Renal cortex interstitium (tissue), 15 donors: Measurements from ENCODE around the gene PMPCA. TPM values are rescaled to one million over a fixed set of nuclear protein-coding genes. Genes with fewer than 3 reads are reported as not detected.

Experiments used
- DNase-seq, 11 donors: peaks; one replicate each; pipeline ENCODE4 v3.0.0-alpha.2; 2013; ENCODE audit warnings: low read depth in 9 of 11, low spot score in 4 of 11; ENCODE audit errors: extremely low read depth in 1 of 11
- long read RNA-seq, 16 experiments: transcript quantifications; one replicate each; lab custom pipeline, GENCODE V29; 2026
- polyA plus RNA-seq, 3 donors: library from polyadenylated mRNA; unstranded; fragments of 120-200 nt; gene quantifications; one replicate each; pipeline ENCODE4 v1.2.1, GENCODE V29; 2013; ENCODE audit not compliant: insufficient read length in 3 of 3

The PMPCA gene, protein sequence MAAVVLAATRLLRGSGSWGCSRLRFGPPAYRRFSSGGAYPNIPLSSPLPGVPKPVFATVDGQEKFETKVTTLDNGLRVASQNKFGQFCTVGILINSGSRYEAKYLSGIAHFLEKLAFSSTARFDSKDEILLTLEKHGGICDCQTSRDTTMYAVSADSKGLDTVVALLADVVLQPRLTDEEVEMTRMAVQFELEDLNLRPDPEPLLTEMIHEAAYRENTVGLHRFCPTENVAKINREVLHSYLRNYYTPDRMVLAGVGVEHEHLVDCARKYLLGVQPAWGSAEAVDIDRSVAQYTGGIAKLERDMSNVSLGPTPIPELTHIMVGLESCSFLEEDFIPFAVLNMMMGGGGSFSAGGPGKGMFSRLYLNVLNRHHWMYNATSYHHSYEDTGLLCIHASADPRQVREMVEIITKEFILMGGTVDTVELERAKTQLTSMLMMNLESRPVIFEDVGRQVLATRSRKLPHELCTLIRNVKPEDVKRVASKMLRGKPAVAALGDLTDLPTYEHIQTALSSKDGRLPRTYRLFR
- polyA plus RNA-seq = 10 to 100 TPM; 55.7 to 67.3 (median 61.1) TPM
- long read RNA-seq, donor 1, transcript PMPCA-201 (13 exons, 2,174 nt) = major isoform, 8 of 20 reads
- long read RNA-seq, donor 1, partial matches to known transcripts = 11 of 20 reads
- long read RNA-seq, donor 1, other reads (novel, unspliced or antisense) = 0 of 20 reads
- long read RNA-seq, donor 2, transcript PMPCA-201 (13 exons, 2,174 nt) = major isoform, 17 of 18 reads
- long read RNA-seq, donor 2, partial matches to known transcripts = 0 of 18 reads
- long read RNA-seq, donor 2, other reads (novel, unspliced or antisense) = 0 of 18 reads
- long read RNA-seq, donor 3, transcript PMPCA-201 (13 exons, 2,174 nt) = major isoform, 19 of 23 reads
- long read RNA-seq, donor 3, partial matches to known transcripts = 0 of 23 reads
- long read RNA-seq, donor 3, other reads (novel, unspliced or antisense) = 0 of 23 reads
- long read RNA-seq, donor 4, transcript PMPCA-201 (13 exons, 2,174 nt) = major isoform, 18 of 22 reads
- long read RNA-seq, donor 4, partial matches to known transcripts = 0 of 22 reads
- long read RNA-seq, donor 4, other reads (novel, unspliced or antisense) = 0 of 22 reads
- long read RNA-seq, donor 5 = 0 reads
- long read RNA-seq, donor 6, transcript PMPCA-201 (13 exons, 2,174 nt) = major isoform, 8 of 16 reads
- long read RNA-seq, donor 6, partial matches to known transcripts = 5 of 16 reads
- long read RNA-seq, donor 6, other reads (novel, unspliced or antisense) = 0 of 16 reads
- long read RNA-seq, donor 7, transcript PMPCA-201 (13 exons, 2,174 nt) = major isoform, 23 of 27 reads
- long read RNA-seq, donor 7, partial matches to known transcripts = 0 of 27 reads
- long read RNA-seq, donor 7, other reads (novel, unspliced or antisense) = 0 of 27 reads
- long read RNA-seq, donor 8, transcript PMPCA-201 (13 exons, 2,174 nt) = major isoform, 28 of 35 reads
- long read RNA-seq, donor 8, partial matches to known transcripts = 0 of 35 reads
- long read RNA-seq, donor 8, other reads (novel, unspliced or antisense) = 0 of 35 reads
- long read RNA-seq, donor 9, transcript PMPCA-201 (13 exons, 2,174 nt) = major isoform, 13 of 14 reads
- long read RNA-seq, donor 9, partial matches to known transcripts = 0 of 14 reads
- long read RNA-seq, donor 9, other reads (novel, unspliced or antisense) = 0 of 14 reads
- long read RNA-seq, donor 10, transcript PMPCA-201 (13 exons, 2,174 nt) = major isoform, 13 of 17 reads
- long read RNA-seq, donor 10, partial matches to known transcripts = 0 of 17 reads
- long read RNA-seq, donor 10, other reads (novel, unspliced or antisense) = 0 of 17 reads
- long read RNA-seq, donor 11, transcript PMPCA-201 (13 exons, 2,174 nt) = major isoform, 18 of 20 reads
- long read RNA-seq, donor 11, partial matches to known transcripts = 0 of 20 reads
- long read RNA-seq, donor 11, other reads (novel, unspliced or antisense) = 0 of 20 reads
- long read RNA-seq, donor 12, partial matches to known transcripts = 5 of 7 reads
- long read RNA-seq, donor 12, other reads (novel, unspliced or antisense) = 0 of 7 reads
- long read RNA-seq, donor 13 = 0 reads
- long read RNA-seq, donor 14, transcript PMPCA-201 (13 exons, 2,174 nt) = major isoform, 15 of 15 reads
- long read RNA-seq, donor 14, partial matches to known transcripts = 0 of 15 reads
- long read RNA-seq, donor 14, other reads (novel, unspliced or antisense) = 0 of 15 reads
- long read RNA-seq, donor 15, transcript PMPCA-201 (13 exons, 2,174 nt) = major isoform, 7 of 10 reads
- long read RNA-seq, donor 15, partial matches to known transcripts = 0 of 10 reads
- long read RNA-seq, donor 15, other reads (novel, unspliced or antisense) = 0 of 10 reads
- long read RNA-seq, donor 16, transcript PMPCA-201 (13 exons, 2,174 nt) = major isoform, 53 of 74 reads
- long read RNA-seq, donor 16, partial matches to known transcripts = 6 of 74 reads
- long read RNA-seq, donor 16, other reads (novel, unspliced or antisense) = 6 of 74 reads

DNA sequence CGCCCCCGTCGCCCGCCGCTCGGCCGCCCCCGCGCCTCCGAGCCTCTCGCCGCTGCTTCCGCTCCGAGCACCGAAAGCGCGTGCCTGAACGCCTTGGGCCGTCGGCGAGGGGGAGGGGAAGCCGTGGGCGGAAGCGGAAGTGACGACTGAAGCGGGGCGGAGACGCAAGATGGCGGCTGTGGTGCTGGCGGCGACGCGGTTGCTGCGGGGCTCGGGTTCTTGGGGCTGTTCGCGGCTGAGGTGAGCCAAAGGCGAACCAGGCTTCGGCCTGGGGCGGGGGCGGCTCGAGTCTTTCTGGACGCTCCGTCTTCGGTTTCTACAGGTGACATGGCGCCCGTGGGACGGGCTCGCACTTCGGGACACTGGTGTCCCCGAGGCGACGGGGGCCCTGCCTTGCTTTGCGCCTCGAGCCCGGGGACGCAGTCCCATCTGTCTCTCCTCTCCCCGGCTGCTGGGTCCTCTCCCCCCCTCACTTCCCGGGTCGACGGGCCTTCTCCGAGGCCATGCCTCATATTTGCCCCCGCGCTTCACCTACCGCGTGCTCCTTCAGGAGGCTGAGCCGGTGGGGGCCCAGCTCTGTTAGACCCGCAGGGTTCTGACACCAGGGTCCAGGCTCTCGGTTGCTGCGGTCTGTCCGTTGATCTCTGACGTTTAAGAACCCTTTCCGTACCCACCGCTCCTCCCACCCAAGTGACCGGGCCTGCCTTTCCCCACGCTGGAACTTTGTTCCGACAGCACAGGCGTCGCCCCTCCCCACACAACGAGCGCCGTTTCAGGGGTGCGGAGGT is at the start of gene PMPCA, which contains the start of gene ENTR1:
TSS of gene PMPCA (plus strand) at position 159 of the 788 bp plus-strand sequence. CDS start at position 170, 11 bp downstream.
TSS of gene ENTR1 (minus strand) at position 115 of the 788 bp plus-strand sequence. CDS start 217 bp downstream, outside the sequence.
- DNase-seq = peak; percentile 68 to 90 (median 85)

DNA sequence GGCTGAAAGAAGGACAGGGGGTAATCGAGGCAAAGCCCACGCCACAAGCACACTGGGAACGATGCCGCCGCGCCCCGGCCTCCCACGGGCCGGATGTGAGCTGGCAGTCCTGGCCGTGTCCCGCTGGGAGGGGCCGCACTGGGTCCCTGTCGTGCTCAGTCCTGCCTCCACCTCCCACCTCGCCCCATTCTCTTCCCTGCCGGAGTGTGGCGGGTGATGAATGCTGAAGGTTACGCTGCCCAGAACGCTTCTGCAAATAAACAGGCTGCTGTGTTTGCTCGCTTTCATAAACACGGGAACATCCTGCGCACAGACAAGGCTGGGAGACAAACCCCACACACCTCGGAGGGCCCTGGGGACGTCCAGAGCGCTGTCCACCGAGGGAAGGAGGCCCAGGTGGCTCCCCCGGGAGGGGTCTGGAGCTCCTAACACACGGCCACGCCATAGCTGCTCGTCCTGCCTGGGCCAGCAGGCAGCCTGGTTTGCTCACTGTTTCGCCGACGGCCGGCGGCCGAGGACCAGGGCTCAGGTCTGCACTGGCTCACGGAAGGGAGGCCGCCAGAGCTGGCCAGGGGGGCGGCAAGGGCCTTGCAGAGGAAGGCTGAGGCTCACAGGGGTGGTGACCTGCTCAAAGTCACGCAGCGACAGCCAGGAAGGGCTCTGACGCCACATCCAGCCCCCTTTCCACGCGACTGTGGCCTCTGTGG is 49.3 kb upstream of the PMPCA start:
- DNase-seq = no peak

DNA sequence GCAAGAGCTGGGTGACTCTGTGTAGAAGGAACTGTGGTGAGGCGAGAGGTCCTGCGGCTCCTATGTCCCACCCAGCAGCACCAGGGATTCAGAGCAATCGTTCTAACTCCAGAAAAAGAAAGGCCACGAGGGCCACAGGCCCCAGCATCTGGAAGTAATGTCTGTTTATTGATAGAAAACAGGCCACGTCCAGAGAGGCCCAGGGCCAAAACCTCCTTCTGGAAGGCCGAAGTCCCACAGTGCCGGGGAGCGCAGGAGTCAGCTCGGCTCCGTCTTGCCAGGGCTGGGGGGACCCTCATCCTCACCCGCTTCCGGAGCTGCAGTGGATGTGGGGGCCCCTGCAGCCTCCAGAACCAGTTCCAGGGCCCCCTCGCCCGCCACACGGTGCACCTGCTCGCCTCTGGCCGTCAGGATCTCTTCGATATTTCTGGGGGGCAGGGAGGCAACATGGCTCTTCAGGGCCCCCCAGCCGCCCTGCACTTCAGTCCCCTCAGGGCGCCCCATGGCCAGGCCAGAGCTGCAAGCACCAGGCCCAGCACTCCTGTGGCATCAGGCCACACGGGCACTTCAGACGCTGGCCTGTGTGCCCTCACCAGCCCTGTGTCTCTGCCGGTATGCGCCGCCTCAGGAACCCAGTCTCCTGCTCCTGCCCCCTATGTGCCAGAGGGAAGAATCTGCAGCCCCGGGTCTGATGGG is 48.6 kb upstream of the PMPCA start:
- no peak for DNase-seq

DNA sequence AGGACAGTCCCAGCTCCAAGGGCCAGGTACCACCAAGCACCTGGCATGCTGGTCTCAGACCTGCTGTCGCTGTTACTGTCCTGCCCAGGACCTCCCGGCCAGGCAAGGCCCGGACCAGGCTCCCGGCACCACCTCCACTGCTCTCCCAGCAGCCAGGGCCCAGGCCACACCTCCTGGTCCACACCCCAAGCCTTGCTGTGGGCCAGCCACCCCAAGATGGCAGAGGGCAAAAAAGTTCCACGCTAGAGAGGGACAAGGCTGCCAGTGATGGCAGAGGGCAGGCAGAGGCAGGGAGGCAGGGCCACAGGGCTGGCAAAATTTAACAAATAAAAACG is 48.0 kb upstream of the PMPCA start:
- DNase-seq = no peak

DNA sequence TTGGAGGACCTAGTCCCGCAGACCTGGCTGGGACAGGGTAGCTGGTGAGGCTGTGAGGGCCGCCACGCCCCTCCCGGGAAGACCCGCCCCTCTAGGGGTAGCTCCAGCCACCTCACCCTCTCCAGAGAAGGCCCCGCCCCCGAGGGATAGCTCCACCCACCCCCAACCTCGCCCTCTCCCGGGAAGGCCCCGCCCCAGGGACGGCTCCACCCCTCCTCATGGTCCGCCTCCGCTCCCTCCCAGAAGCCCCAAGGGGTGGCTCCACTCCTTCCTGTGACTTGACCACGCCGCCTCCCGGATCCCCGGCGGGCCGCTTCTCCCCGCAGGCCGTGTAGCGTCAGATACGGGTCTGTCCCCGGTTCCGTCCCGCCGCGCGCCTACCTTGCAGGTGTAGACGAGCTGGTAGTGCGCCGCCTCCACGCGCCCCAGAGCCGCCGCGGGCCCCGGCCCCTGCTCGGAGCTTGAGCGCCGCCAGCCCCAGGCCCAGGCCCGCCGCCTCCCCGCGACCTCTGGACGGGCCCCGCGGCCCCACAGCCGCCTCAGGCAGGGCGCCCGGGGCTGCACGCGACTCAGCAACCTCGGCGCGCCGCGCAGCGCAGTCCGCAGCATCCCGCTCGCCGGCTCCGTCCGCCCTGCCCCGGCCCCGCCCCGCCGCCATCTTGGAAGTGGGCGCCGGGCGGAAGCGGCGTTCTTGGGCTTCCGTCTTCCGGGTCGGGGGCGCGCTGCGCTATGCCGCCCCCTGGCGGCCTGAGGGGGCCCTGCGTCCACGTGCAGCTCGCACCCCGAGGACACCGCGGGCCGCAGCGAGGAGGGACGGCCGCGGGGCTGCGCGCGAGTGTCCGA is 47.1 kb upstream of the PMPCA start, which contains the start of gene DNLZ:
TSS of gene DNLZ (minus strand) at position 639 of the 843 bp plus-strand sequence. CDS start at position 609, 30 bp downstream.
- peak in 10 of 11 donors; percentile 78 to 89 (median 86) for DNase-seq

DNA sequence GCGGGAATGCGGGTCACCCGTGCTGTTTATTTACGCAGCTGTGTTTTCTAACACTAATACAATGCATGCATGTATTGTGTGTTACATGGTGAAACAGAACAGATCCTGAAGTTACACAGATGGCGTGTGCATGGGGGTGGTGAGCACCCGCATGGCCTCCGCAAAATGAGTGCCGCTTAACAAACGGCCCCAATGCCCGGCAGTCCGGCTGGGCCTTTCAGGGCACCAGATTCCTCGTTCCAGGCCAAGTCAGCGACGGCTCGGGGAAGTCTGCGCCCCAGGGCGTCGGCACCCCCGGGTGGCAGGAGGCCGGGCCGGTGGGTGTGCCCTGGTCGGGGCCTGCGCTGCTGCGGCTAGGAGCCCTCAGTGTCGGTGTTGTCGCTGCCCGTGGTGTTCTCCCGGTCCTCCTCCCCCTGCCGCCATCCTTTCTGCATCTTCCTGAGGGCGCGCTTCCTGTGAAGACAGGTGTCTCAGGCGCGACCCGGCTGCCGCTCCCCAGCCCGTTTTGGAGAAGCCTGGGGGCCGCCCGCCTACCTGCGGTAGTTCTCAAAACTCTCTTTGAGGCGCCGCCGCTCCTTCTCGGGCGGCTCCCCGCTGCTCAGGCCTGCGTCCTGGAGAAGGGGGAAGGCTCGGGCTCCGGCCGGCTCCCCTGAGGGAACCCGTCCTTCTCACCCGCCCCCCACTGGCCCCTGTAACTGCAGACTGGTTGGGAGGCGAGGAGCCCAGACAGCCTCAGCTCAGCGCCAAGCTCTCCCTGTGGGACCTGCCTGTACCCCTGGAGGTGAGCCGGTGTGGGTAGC is 46.3 kb upstream of the PMPCA start:
- no peak for DNase-seq

DNA sequence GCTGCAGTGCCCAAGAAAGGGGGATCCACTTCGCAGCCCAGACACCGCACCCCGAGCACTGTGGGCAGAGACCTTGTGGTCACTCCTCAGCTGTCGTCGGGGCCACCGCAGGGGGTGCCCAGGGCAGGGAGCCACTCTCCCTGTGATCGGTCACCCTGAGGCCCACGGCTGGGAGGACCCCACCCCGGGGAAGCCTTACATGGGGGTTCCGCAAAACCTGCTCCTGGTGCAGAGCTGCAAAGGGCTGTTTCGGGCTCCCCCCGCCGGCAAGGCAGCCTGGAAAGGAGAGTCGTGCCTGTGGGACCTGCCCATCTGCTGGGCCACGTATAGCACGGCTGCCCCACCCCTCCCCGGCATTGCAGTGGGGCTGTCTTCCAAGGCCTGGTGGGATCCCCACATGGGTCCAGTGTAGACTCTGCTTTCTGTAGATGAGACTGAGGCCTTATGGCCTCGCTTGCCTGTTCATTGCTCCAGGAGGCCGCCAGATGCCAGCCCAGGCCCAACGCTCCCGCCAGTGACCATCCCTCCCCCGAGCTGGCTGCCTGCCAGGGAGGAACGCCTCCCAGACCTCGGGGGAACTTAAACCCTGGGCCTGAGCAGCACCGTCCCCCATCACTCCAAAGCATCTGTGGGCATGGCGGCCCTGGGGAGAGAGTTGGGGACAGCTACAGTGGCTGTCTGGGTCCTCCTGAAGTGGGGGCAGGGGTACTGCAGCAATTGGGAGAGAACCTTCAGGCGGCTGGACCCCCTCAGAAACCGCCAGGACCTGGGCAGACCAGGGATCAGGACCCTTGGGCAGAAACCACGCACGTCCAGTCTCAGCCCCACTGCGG is 45.3 kb upstream of the PMPCA start:
- no peak for DNase-seq

DNA sequence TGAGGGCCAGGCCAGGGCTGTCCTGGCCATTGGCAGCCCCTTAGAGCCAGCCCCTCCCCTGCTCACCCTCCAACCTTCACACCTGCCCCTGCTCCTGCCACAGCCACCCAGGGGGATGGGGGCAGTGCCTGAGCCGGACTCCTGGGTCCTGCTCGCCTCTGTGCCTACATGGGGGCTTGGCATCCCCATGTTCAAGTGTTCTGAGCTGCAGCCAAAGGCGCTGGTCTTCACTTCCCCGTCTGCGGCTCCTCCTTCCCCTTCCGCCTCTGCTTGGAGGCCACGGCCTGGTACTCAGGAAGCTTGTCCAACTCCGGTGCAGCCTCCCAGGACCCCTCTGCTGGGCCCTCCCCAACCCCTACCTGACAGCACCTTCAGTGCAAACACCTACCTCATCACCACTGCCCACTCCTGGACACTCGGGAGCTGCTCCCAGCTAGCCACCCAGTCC is 44.7 kb upstream of the PMPCA start:
- no peak for DNase-seq

DNA sequence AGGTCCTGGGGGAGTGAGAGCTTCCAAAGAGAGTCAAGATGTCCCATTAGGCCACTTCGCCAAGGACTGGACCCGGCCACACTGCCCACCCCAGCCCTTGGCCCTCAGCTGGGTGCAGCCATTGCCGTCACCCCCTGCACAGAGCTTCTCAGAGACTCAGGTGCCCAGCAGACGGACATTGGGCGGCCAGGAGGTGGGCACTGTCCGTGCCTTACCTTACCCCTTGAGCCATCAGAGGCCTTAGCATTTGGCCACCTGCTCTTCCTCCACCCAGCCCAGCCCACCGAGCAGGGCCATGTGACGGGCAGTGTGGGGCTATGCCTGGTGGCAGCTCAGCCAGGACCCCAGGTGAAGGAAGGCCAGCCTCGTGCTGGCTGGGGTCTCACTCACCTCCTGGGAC is 43.6 kb upstream of the PMPCA start:
- DNase-seq = no peak

DNA sequence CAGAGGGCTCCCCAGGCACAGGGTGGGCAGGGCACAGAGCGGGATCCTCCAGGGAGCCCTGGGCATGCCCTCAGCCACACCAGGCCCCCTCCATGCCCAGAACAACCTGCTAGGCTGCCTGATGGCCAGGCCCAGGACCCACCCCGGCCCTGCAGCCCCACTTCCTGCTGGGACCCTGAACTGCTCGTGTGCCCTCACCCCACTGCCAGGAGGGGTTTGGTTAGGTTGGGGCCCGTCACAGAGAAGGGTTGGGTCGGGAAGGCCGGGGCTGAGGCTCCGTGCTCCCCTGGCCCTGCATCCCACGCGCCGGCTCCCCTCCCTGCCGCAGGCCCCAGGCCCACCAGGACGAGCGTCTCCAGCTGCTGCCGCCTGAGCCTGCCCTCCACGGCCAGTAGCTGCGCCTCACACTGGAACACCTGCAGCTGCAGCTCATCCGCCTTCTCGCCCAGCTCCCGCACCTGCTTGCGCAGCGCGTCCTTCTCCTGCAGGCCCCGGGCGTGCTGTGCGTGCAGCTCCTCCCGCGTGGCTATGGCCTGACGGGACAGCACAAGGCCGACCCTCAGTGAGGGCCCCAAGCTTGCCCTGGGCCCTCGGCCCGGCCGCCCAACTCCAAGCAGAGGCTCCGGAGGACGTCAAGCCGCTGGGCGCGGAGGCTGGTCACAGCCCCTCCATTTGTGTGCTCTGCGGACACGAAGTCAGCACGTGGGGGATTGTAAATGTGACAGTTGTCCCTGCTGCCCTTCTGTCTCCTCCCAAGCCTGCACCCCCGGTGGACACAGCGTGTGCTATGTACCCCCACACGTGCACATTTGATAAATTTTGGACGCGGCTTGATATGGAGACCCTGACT is 42.9 kb upstream of the PMPCA start:
- DNase-seq = no peak

DNA sequence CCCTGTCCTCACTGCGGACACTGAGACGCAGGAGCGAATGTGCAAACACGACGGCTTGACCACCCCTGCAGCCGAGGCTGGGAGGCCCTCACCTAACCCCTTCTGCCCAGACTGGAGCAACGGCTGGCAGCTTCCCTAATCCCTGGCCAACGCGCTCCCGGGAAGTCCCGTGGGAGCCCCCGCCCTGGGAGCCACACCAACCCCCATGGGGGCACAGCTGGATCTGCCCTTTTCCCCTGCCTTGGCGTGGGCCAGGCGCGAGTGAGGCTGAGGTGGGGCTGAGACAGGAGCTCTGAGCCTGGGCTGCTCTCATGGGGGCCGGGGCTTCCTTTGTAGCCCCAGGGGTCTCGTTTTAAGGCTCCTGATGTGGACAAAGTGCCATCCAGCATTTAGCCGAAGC is 42.3 kb upstream of the PMPCA start:
- DNase-seq = no peak
